ENCODE results near the gene ARHGEF11. TPM values are rescaled to one million over a fixed set of nuclear protein-coding genes. Genes with fewer than 3 reads are reported as not detected.
A peak's percentile ranks its signal among the peaks of the same experiment; 100 is the strongest.

ARHGEF11 gene
- total and polyA plus RNA-seq, 9 of the 15 experiments (the other 6 are each of a cell fraction or from before 2014, with no cell fraction given), result 0.14 to 15.5 (median 9.0) TPM

DNA sequence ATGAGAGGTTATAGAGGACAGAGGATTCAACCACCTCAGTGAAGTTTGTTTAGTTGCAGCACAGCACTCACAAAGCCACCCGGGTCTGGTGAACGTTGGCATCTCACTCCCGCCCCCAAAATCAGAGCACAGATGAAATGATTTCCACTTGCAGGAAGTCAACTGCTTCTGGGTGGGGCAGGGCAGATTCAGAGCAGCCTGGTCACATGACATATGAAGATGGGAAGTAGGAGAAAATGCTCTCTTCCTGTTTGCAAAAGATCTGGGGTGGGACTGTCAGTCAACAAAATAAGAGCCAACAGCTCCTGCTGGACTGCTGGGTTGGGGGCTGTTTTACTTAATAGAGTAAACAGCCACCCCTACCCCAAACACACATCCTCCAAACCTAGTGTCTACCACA lies 81.9 kb downstream of the ARHGEF11 start (continued):
- TF ChIP-seq SIRT6 (IDR thresholded peaks at IDR 0.05; ENCODE audit: low read depth, low read length) (no peak), ETV1 (tag; conservative IDR thresholded peaks at IDR 0.05; ENCODE audit: low read depth) (0 out of 2 replicates have a peak, but pooled peaks have one; percentile 5), ILF3 (IDR thresholded peaks at IDR 0.05; ENCODE audit: borderline replicate concordance) (no peak)
- TF ChIP-seq, protein P1, sequence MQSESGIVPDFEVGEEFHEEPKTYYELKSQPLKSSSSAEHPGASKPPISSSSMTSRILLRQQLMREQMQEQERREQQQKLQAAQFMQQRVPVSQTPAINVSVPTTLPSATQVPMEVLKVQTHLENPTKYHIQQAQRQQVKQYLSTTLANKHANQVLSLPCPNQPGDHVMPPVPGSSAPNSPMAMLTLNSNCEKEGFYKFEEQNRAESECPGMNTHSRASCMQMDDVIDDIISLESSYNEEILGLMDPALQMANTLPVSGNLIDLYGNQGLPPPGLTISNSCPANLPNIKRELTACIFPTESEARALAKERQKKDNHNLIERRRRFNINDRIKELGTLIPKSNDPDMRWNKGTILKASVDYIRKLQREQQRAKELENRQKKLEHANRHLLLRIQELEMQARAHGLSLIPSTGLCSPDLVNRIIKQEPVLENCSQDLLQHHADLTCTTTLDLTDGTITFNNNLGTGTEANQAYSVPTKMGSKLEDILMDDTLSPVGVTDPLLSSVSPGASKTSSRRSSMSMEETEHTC (IDR thresholded peaks at IDR 0.05), result no peak
- TF ChIP-seq, protein P2, sequence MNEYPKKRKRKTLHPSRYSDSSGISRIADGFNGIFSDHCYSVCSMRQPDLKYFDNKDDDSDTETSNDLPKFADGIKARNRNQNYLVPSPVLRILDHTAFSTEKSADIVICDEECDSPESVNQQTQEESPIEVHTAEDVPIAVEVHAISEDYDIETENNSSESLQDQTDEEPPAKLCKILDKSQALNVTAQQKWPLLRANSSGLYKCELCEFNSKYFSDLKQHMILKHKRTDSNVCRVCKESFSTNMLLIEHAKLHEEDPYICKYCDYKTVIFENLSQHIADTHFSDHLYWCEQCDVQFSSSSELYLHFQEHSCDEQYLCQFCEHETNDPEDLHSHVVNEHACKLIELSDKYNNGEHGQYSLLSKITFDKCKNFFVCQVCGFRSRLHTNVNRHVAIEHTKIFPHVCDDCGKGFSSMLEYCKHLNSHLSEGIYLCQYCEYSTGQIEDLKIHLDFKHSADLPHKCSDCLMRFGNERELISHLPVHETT (CRISPR knock-in tag; conservative IDR thresholded peaks at IDR 0.05 in 1 of 2, IDR thresholded peaks at IDR 0.05 in 1 of 2), result peak in 1 of 2 experiments; percentile 20; a peak in 1 of 4 replicates

DNA sequence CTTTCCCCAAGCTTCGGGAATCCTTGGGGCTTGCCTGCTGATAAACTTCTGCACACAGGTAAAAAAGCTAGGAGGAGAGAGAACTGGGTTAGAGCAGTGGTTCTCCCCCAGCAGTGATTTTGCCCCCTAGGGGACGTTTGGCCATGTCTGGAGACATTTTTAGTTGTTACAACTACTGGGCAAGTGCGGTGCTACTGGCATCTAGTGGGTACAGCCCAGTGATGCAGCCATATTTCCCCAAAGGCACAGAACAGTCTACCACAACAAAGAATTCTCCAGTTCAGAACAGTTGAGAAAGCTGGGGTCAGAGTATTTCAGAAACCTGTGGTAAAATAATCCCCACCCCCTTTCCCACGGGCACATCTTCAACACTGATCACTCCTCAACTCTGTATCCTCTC lies 83.8 kb downstream of the ARHGEF11 start:
- no peaks in the 10 kb centered on the region for H3K27me3 ChIP-seq (ENCODE audit: control insufficient read depth in 2 of 2, insufficient read depth in 2 of 2, low read length in 2 of 2)
- H3K9me1 ChIP-seq (ENCODE audit: control insufficient read depth, insufficient read depth, low read length), result no peaks in the 10 kb centered on the region
- peak in 1 of 4 experiments; percentile 25 for DNase-seq (ENCODE audit: extremely low read depth in 1 of 4, low spot score in 3 of 4)
- peaks cover 37% of the 10 kb centered on the region; the same call in 2 of the 3 replicates for H3K36me3 ChIP-seq (ENCODE audit: control insufficient read depth, insufficient read depth, low read length)
- peaks cover 15 to 40% of the 10 kb centered on the region in 2 experiments for H3K4me1 ChIP-seq (replicated peaks in 1 of 2; ENCODE audit: control insufficient read depth in 2 of 2, insufficient read depth in 2 of 2, low read length in 2 of 2)
- H3K79me2 ChIP-seq (ENCODE audit: control insufficient read depth, insufficient read depth, low read length), result no peaks in the 10 kb centered on the region
- no peak overlapping the region for H3K4me2 ChIP-seq (ENCODE audit: insufficient read depth, low read length)
- intact Hi-C loops (cut with micrococcal nuclease) (no loop called here), in situ Hi-C loops (cut with MboI) (no loop called here)
- BruUV-seq (replicated peaks), result no TSS peak
- no peak for ATAC-seq
- CTCF ChIA-PET (ENCODE audit: low intra/inter-chr PET ratio), result no interaction called here
- no peaks in the 10 kb centered on the region for H4K20me1 ChIP-seq (replicated peaks; ENCODE audit: control insufficient read depth, insufficient read depth, low read length)
- POLR2A ChIA-PET, result no interaction called here
- no peaks in the 10 kb centered on the region for H3K9me3 ChIP-seq (replicated peaks; ENCODE audit: control insufficient read depth, insufficient read depth, low read depth, low read length)
- H3K27ac ChIP-seq (ENCODE audit: extremely low read depth, low read depth, low read length), result no peak overlapping the region
- H2AFZ ChIP-seq (ENCODE audit: low read depth, low read length), result no peak overlapping the region
- WGBS (ENCODE audit: insufficient coverage, low coverage, missing lambda C conversion rate), result 75% methylated on average over 4 of the region's 4 CpGs
- no peak overlapping the region for H3K9ac ChIP-seq (ENCODE audit: insufficient read depth in 1 of 2, low read depth in 2 of 2, low read length in 2 of 2)
- H3K4me3 ChIP-seq, result no peak overlapping the region
- no peak for TF ChIP-seq OTX1 (CRISPR knock-in tag; IDR thresholded peaks at IDR 0.05)
- TF ChIP-seq, protein P3, sequence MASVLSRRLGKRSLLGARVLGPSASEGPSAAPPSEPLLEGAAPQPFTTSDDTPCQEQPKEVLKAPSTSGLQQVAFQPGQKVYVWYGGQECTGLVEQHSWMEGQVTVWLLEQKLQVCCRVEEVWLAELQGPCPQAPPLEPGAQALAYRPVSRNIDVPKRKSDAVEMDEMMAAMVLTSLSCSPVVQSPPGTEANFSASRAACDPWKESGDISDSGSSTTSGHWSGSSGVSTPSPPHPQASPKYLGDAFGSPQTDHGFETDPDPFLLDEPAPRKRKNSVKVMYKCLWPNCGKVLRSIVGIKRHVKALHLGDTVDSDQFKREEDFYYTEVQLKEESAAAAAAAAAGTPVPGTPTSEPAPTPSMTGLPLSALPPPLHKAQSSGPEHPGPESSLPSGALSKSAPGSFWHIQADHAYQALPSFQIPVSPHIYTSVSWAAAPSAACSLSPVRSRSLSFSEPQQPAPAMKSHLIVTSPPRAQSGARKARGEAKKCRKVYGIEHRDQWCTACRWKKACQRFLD (CRISPR knock-in tag; IDR thresholded peaks at IDR 0.05), result no peak
- TF ChIP-seq, protein P4, sequence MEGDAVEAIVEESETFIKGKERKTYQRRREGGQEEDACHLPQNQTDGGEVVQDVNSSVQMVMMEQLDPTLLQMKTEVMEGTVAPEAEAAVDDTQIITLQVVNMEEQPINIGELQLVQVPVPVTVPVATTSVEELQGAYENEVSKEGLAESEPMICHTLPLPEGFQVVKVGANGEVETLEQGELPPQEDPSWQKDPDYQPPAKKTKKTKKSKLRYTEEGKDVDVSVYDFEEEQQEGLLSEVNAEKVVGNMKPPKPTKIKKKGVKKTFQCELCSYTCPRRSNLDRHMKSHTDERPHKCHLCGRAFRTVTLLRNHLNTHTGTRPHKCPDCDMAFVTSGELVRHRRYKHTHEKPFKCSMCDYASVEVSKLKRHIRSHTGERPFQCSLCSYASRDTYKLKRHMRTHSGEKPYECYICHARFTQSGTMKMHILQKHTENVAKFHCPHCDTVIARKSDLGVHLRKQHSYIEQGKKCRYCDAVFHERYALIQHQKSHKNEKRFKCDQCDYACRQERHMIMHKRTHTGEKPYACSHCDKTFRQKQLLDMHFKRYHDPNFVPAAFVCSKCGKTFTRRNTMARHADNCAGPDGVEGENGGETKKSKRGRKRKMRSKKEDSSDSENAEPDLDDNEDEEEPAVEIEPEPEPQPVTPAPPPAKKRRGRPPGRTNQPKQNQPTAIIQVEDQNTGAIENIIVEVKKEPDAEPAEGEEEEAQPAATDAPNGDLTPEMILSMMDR (IDR thresholded peaks at IDR 0.05 in 2 of 3, conservative IDR thresholded peaks at IDR 0.05 in 1 of 3; ENCODE audit: insufficient read depth in 2 of 3, low read depth in 1 of 3, low read length in 3 of 3), result peak; percentile 33 to 82 (median 55); a peak in 4 of 6 replicates
- TF ChIP-seq, protein P5, sequence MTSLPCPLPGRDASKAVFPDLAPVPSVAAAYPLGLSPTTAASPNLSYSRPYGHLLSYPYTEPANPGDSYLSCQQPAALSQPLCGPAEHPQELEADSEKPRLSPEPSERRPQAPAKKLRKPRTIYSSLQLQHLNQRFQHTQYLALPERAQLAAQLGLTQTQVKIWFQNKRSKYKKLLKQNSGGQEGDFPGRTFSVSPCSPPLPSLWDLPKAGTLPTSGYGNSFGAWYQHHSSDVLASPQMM (CRISPR knock-in tag; IDR thresholded peaks at IDR 0.05), result no peak
- no peak for TF ChIP-seq MAFK (IDR thresholded peaks at IDR 0.05; ENCODE audit: low read length)
- peak in 1 of 2 experiments; percentile 18; a peak in 1 of 4 replicates for TF ChIP-seq RAD21 (CRISPR knock-in tag; conservative IDR thresholded peaks at IDR 0.05 in 1 of 2, IDR thresholded peaks at IDR 0.05 in 1 of 2)
- FAIRE-seq, result no peak

Data from K562 (cell line).